PC-3 (cell line): ENCODE measurements around the gene MTA1. TPM values are rescaled to one million over a fixed set of nuclear protein-coding genes. Genes with fewer than 3 reads are reported as not detected.

Experiments
- ATAC-seq: fragments of 200-7000 bp; cut with Tn5 transposase; 2 replicates; pipeline ENCODE4 v1.9.1; 2020; ENCODE audit warnings: mild to moderate bottlenecking, moderate library complexity
- BruUV-seq: library from RNA; stranded (reverse); fragments of 400-500 nt; replicated peaks from 2 replicates; lab custom pipeline; 2021; lab: Mats Ljungman, UMichigan
- CTCF ChIA-PET: fragments of 300-600 bp; sonication (Branson Sonifier 250); formaldehyde crosslinking; loops from one replicate; lab custom pipeline; 2022; ENCODE audit warnings: antibody characterized with exemption; lab: Charles Lee
- POLR2A ChIA-PET: fragments of 300-600 bp; sonication (Branson Sonifier 250); formaldehyde crosslinking; loops from one replicate; lab custom pipeline; 2022; ENCODE audit warnings: antibody characterized with exemption; ENCODE audit not compliant: unreplicated experiment; lab: Charles Lee
- DNase-seq: peaks from one replicate; pipeline ENCODE4 v3.0.0-alpha.2; 2015
- H2AFZ ChIP-seq: fragments of 300-600 bp; sonication (generic); 2 replicates; pipeline ENCODE4 v1.6.0; 2016; ENCODE audit warnings: antibody characterized with exemption, low read length
- H3F3A ChIP-seq: fragments of 300-600 bp; sonication (generic); one replicate; pipeline ENCODE4 v1.6.0; 2017; ENCODE audit warnings: antibody characterized with exemption, low read length, control low read depth, mild to moderate bottlenecking; ENCODE audit not compliant: unreplicated experiment
- H3K27ac ChIP-seq: fragments of 300-600 bp; sonication (generic); 2 replicates; pipeline ENCODE4 v1.5.1; 2016; ENCODE audit warnings: mild to moderate bottlenecking, low read length
- H3K27me3 ChIP-seq: fragments of 300-600 bp; sonication (generic); 2 replicates; pipeline ENCODE4 v1.6.1; 2016; ENCODE audit warnings: low read length, mixed read lengths
- H3K36me3 ChIP-seq: fragments of 300-600 bp; sonication (generic); 2 replicates; pipeline ENCODE4 v1.6.1; 2016; ENCODE audit warnings: low read depth, mixed run types, low read length, mixed read lengths
- H3K4me1 ChIP-seq: fragments of 300-600 bp; sonication (generic); 2 replicates; pipeline ENCODE4 v1.5.1; 2016; ENCODE audit warnings: low read length; ENCODE audit not compliant: insufficient read depth
- H3K4me2 ChIP-seq: fragments of 300-600 bp; sonication (generic); 2 replicates; pipeline ENCODE4 v1.6.0; 2016; ENCODE audit warnings: low read length
- H3K4me3 ChIP-seq: fragments of 300-600 bp; sonication (generic); 2 replicates; pipeline ENCODE4 v1.5.1; 2016; ENCODE audit warnings: mild to moderate bottlenecking, low read length, mixed read lengths
- H3K79me2 ChIP-seq: fragments of 300-600 bp; sonication (generic); 2 replicates; pipeline ENCODE4 v1.6.1; 2017; ENCODE audit warnings: low read length, mixed read lengths
- H3K9ac ChIP-seq: fragments of 300-600 bp; sonication (generic); 2 replicates; pipeline ENCODE4 v1.6.0; 2016; ENCODE audit warnings: mild to moderate bottlenecking, low read length
- H3K9me2 ChIP-seq: fragments of 300-600 bp; sonication (generic); replicated peaks from 2 replicates; pipeline ENCODE4 v1.6.1; 2016; ENCODE audit warnings: mixed run types, low read length, mixed read lengths
- H3K9me3 ChIP-seq: fragments of 300-600 bp; sonication (generic); 2 replicates; pipeline ENCODE4 v1.6.1; 2016; ENCODE audit warnings: low read length, mixed read lengths
- H4K20me1 ChIP-seq: fragments of 300-600 bp; sonication (generic); 2 replicates; pipeline ENCODE4 v1.6.1; 2016; ENCODE audit warnings: low read length, mixed read lengths
- EZH2 ChIP-seq: fragments of 300-600 bp; sonication (generic); IDR thresholded peaks from one replicate; pipeline ENCODE4 v1.6.1; 2017; ENCODE audit warnings: antibody characterized with exemption, mild to moderate bottlenecking, low read length; ENCODE audit not compliant: unreplicated experiment
- EZH2phosphoT487 ChIP-seq: fragments of 300-600 bp; sonication (generic); IDR thresholded peaks from 2 replicates; pipeline ENCODE4 v1.6.1; 2018; ENCODE audit warnings: mild to moderate bottlenecking, antibody characterized with exemption, low read length, borderline replicate concordance
- intact Hi-C: fragments of 100-400 bp; cut with micrococcal nuclease; formaldehyde crosslinking; loops from 2 replicates; pipeline ENCODE4 v1.9.0; 2023
- total RNA-seq: library from RNA; depleted of rRNA; stranded (reverse); fragments of >200 nt; gene quantifications from 2 replicates; pipeline ENCODE4 v1.2.3, GENCODE V29; 2014
- TF ChIP-seq, protein P1 (sequence below): fragments of 300-600 bp; sonication (generic); conservative IDR thresholded peaks from 2 replicates; pipeline ENCODE4 v1.5.1; 2017; ENCODE audit warnings: antibody characterized with exemption, low read depth, mild to moderate bottlenecking, low read length

Gene MTA1
- total RNA-seq, 1 experiment from 2014 or later = 82.3 TPM

DNA sequence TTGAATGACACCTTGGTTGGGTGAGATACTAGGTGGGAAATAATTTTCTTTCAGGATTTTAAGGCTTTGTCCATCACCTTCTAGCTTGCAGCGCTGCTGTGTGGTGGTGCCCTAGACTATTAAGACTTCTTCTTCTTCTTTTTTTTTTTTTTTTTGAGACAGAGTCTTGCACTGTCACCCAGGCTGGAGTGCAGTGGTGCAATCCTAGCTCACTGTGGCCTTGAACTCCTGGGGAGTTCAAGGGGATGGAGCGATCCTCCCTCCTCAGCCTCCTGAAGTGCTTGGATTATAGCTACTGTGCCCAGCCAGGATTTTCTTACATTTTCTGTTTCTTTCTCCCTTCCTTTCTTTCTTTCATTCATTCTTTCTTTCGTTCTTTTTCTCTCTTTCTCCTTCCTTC, 10.3 kb upstream of the MTA1 start:
- ChIA-PET CTCF (no interaction called here), POLR2A (no interaction called here)
- H3K4me2 ChIP-seq = no peak overlapping the region
- H2AFZ ChIP-seq = no peak overlapping the region
- H3K27ac ChIP-seq = no peak overlapping the region
- DNase-seq (no peak), ATAC-seq (no peak)
- H3F3A ChIP-seq = no peaks in the 10 kb centered on the region
- no peaks in the 10 kb centered on the region for H3K27me3 ChIP-seq
- peaks cover 10% of the 10 kb centered on the region; the same call in 1 of the 2 replicates for H3K4me1 ChIP-seq
- H4K20me1 ChIP-seq = no peaks in the 10 kb centered on the region
- H3K79me2 ChIP-seq = no peaks in the 10 kb centered on the region
- H3K36me3 ChIP-seq = no peaks in the 10 kb centered on the region
- H3K9ac ChIP-seq = no peak overlapping the region
- intact Hi-C loops = no loop called here
- H3K4me3 ChIP-seq = no peak overlapping the region
- TF ChIP-seq EZH2phosphoT487 (no peak), EZH2 (no peak)
- TF ChIP-seq, protein P1, sequence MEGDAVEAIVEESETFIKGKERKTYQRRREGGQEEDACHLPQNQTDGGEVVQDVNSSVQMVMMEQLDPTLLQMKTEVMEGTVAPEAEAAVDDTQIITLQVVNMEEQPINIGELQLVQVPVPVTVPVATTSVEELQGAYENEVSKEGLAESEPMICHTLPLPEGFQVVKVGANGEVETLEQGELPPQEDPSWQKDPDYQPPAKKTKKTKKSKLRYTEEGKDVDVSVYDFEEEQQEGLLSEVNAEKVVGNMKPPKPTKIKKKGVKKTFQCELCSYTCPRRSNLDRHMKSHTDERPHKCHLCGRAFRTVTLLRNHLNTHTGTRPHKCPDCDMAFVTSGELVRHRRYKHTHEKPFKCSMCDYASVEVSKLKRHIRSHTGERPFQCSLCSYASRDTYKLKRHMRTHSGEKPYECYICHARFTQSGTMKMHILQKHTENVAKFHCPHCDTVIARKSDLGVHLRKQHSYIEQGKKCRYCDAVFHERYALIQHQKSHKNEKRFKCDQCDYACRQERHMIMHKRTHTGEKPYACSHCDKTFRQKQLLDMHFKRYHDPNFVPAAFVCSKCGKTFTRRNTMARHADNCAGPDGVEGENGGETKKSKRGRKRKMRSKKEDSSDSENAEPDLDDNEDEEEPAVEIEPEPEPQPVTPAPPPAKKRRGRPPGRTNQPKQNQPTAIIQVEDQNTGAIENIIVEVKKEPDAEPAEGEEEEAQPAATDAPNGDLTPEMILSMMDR = no peak
- no TSS peak for BruUV-seq
- H3K9me3 ChIP-seq = no peaks in the 10 kb centered on the region
- no peaks in the 10 kb centered on the region for H3K9me2 ChIP-seq

DNA sequence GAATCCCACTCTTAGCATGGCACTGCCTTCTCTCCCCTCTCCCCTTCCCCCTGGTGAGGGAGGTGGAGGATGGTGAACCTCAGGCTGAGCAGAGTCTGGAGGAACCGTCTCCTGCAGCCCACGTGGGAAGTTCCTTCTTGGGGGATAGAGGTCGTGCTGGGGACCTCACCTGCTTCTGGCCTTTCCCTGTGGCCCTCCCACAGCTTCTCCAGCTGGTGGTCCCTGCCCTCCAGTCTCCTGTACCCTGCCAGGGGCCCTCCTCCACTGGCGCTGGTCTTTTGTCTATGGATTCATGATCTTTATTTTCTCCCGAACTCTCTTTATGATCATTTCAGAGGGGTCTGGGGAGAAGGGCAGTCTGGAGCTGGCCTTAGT, 9.0 kb upstream of the MTA1 start:
- Histone ChIP-seq H3K79me2 (no peaks in the 10 kb centered on the region), H3K27ac (no peak overlapping the region), H3K9me2 (no peaks in the 10 kb centered on the region), H3K9me3 (no peaks in the 10 kb centered on the region), H3K4me1 (peaks cover 10% of the 10 kb centered on the region; the same call in 1 of the 2 replicates), H3K9ac (peak overlapping the region; percentile 10; the same call in 1 of the 2 replicates), H4K20me1 (no peaks in the 10 kb centered on the region), H3F3A (no peaks in the 10 kb centered on the region), H3K36me3 (no peaks in the 10 kb centered on the region), H3K4me3 (peak overlapping the region; percentile 66), H2AFZ (peak overlapping the region; percentile 75), H3K4me2 (peak overlapping the region; percentile 94), H3K27me3 (no peaks in the 10 kb centered on the region)
- DNase-seq = no peak
- no peak for ATAC-seq
- intact Hi-C loops = no loop called here
- no TSS peak for BruUV-seq
- ChIA-PET POLR2A (no interaction called here), CTCF (no interaction called here)
- TF ChIP-seq, protein P1 = no peak
- TF ChIP-seq EZH2phosphoT487 (no peak), EZH2 (no peak)
